Muscle of arm (tissue), 14 donors: ENCODE measurements around the gene SNRPF. TPM values are rescaled to one million over a fixed set of nuclear protein-coding genes. Genes with fewer than 3 reads are reported as not detected.
"Not testable (repeated sequence)": the region's sequence is repeated elsewhere in the genome, so short reads cannot be mapped to it uniquely, and the experiment has no call there.

Source experiments
- DNase-seq: peaks from one replicate; pipeline ENCODE4 v3.0.0-alpha.2; 2013
- long read RNA-seq, 11 donors: transcript quantifications; one replicate each; lab custom pipeline, GENCODE V29; 2026
- polyA plus RNA-seq, 12 donors: library from polyadenylated mRNA; unstranded; fragments of 120-200 nt; gene quantifications; one replicate each; pipeline ENCODE4 v1.2.1, GENCODE V29; 2013; ENCODE audit not compliant: insufficient read length in 12 of 12

SNRPF gene
- polyA plus RNA-seq, result 10 to 100 TPM in 11 of 12 donors, not detected in 1; 21.5 to 73.1 (median 60.2) TPM
- long read RNA-seq, donor 1, transcript SNRPF-201 (4 exons, 1,389 nt), result major isoform, 98 of 112 reads
- long read RNA-seq, donor 1, partial matches to known transcripts, result 9 of 112 reads
- long read RNA-seq, donor 1, other reads (novel, unspliced or antisense), result 0 of 112 reads
- long read RNA-seq, donor 2, transcript SNRPF-201 (4 exons, 1,389 nt), result major isoform, 90 of 100 reads
- long read RNA-seq, donor 2, partial matches to known transcripts, result 8 of 100 reads
- long read RNA-seq, donor 2, other reads (novel, unspliced or antisense), result 0 of 100 reads
- long read RNA-seq, donor 3, transcript SNRPF-201 (4 exons, 1,389 nt), result major isoform, 55 of 57 reads
- long read RNA-seq, donor 3, partial matches to known transcripts, result 0 of 57 reads
- long read RNA-seq, donor 3, other reads (novel, unspliced or antisense), result 0 of 57 reads
- long read RNA-seq, donor 4, transcript SNRPF-201 (4 exons, 1,389 nt), result major isoform, 38 of 38 reads
- long read RNA-seq, donor 4, partial matches to known transcripts, result 0 of 38 reads
- long read RNA-seq, donor 4, other reads (novel, unspliced or antisense), result 0 of 38 reads
- long read RNA-seq, donor 5, result 0 reads
- long read RNA-seq, donor 6, transcript SNRPF-201 (4 exons, 1,389 nt), result major isoform, 46 of 51 reads
- long read RNA-seq, donor 6, partial matches to known transcripts, result 0 of 51 reads
- long read RNA-seq, donor 6, other reads (novel, unspliced or antisense), result 0 of 51 reads
- long read RNA-seq, donor 7, transcript SNRPF-201 (4 exons, 1,389 nt), result major isoform, 25 of 26 reads
- long read RNA-seq, donor 7, partial matches to known transcripts, result 0 of 26 reads
- long read RNA-seq, donor 7, other reads (novel, unspliced or antisense), result 0 of 26 reads
- long read RNA-seq, donor 8, transcript SNRPF-201 (4 exons, 1,389 nt), result major isoform, 71 of 72 reads
- long read RNA-seq, donor 8, partial matches to known transcripts, result 0 of 72 reads
- long read RNA-seq, donor 8, other reads (novel, unspliced or antisense), result 0 of 72 reads
- long read RNA-seq, donor 9, transcript SNRPF-201 (4 exons, 1,389 nt), result major isoform, 64 of 79 reads
- long read RNA-seq, donor 9, partial matches to known transcripts, result 12 of 79 reads
- long read RNA-seq, donor 9, other reads (novel, unspliced or antisense), result 0 of 79 reads
- long read RNA-seq, donor 10, transcript SNRPF-201 (4 exons, 1,389 nt), result major isoform, 62 of 64 reads
- long read RNA-seq, donor 10, partial matches to known transcripts, result 0 of 64 reads
- long read RNA-seq, donor 10, other reads (novel, unspliced or antisense), result 0 of 64 reads
- long read RNA-seq, donor 11, transcript SNRPF-201 (4 exons, 1,389 nt), result major isoform, 141 of 162 reads
- long read RNA-seq, donor 11, partial matches to known transcripts, result 15 of 162 reads
- long read RNA-seq, donor 11, other reads (novel, unspliced or antisense), result 0 of 162 reads

GRCh38 chr12:95858451-95859343 lies at the start of gene SNRPF:
Gene SNRPF (plus strand): TSS chr12:95858952. CDS start chr12:95859074, 122 bp downstream.
- DNase-seq, result peak; percentile 98

- no peak for DNase-seq
Measured at GRCh38 chr12:95809000-95809680, 49.6 kb upstream of the SNRPF start.

GRCh38 chr12:95810411-95810810 lies 48.3 kb upstream of the SNRPF start:
- DNase-seq, result no peak

- DNase-seq, result not testable (repeated sequence)
Measured at GRCh38 chr12:95812155-95812554, 46.6 kb upstream of the SNRPF start.

- no peak for DNase-seq
Measured at GRCh38 chr12:95815632-95816212, 43.0 kb upstream of the SNRPF start.

GRCh38 chr12:95820096-95820703 lies 38.6 kb upstream of the SNRPF start:
- DNase-seq, result no peak

- no peak for DNase-seq
Measured at GRCh38 chr12:95829395-95829794, 29.4 kb upstream of the SNRPF start.

GRCh38 chr12:95830335-95831089 lies 28.2 kb upstream of the SNRPF start:
- no peak for DNase-seq

- DNase-seq, result no peak
Measured at GRCh38 chr12:95834572-95834971, 24.2 kb upstream of the SNRPF start.

GRCh38 chr12:95836185-95836609 lies 22.6 kb upstream of the SNRPF start:
- no peak for DNase-seq

GRCh38 chr12:95836630-95837239 lies 22.0 kb upstream of the SNRPF start:
- no peak for DNase-seq

GRCh38 chr12:95837240-95838038 lies 21.3 kb upstream of the SNRPF start:
- DNase-seq, result no peak

GRCh38 chr12:95838125-95838524 lies 20.6 kb upstream of the SNRPF start:
- DNase-seq, result no peak

- not testable (repeated sequence) for DNase-seq
Measured at GRCh38 chr12:95842426-95842825, 16.3 kb upstream of the SNRPF start.

GRCh38 chr12:95848575-95849388 lies 10.0 kb upstream of the SNRPF start:
- DNase-seq, result no peak

- DNase-seq, result no peak
Measured at GRCh38 chr12:95851606-95852005, 7.1 kb upstream of the SNRPF start.
